Neural crest cell (in vitro differentiated cells): ENCODE measurements around the gene ARHGEF25. TPM values are rescaled to one million over a fixed set of nuclear protein-coding genes. Genes with fewer than 3 reads are reported as not detected.

Source experiments
- DNase-seq: peaks from one replicate; pipeline ENCODE4 v3.0.0; 2021; ENCODE audit warnings: low read depth, mixed read lengths, low spot score
- H3K27ac Mint-ChIP-seq: one replicate; pipeline ENCODE4 v1.8.0; 2021; ENCODE audit warnings: mild to moderate bottlenecking, mixed read lengths; ENCODE audit not compliant: unreplicated experiment
- H3K27me3 Mint-ChIP-seq: 2 replicates; pipeline ENCODE4 v1.8.0; 2021; ENCODE audit warnings: low read depth, mild to moderate bottlenecking, mixed read lengths
- H3K36me3 Mint-ChIP-seq: 2 replicates; pipeline ENCODE4 v1.8.0; 2021; ENCODE audit warnings: low read depth, mild to moderate bottlenecking, mixed read lengths
- H3K4me1 Mint-ChIP-seq: 2 replicates; pipeline ENCODE4 v1.8.0; 2021; ENCODE audit warnings: mixed read lengths
- H3K4me3 Mint-ChIP-seq: one replicate; pipeline ENCODE4 v1.8.0; 2021; ENCODE audit warnings: mild to moderate bottlenecking, mixed read lengths
- H3K9me3 Mint-ChIP-seq: 2 replicates; pipeline ENCODE4 v1.8.0; 2021; ENCODE audit warnings: mixed read lengths
- total RNA-seq: library from RNA; stranded (reverse); gene quantifications from 2 replicates; pipeline ENCODE4 v1.2.1, GENCODE V29; 2021
- TF ChIP-seq, protein P1 (sequence below): fragments of 200-600 bp; sonication (generic); conservative IDR thresholded peaks from 2 replicates; pipeline ENCODE4 v1.5.0; 2021; ENCODE audit warnings: antibody characterized with exemption, mild to moderate bottlenecking

The ARHGEF25 gene
- total RNA-seq, 1 donor from 2014 or later, result 43.8 TPM

DNA sequence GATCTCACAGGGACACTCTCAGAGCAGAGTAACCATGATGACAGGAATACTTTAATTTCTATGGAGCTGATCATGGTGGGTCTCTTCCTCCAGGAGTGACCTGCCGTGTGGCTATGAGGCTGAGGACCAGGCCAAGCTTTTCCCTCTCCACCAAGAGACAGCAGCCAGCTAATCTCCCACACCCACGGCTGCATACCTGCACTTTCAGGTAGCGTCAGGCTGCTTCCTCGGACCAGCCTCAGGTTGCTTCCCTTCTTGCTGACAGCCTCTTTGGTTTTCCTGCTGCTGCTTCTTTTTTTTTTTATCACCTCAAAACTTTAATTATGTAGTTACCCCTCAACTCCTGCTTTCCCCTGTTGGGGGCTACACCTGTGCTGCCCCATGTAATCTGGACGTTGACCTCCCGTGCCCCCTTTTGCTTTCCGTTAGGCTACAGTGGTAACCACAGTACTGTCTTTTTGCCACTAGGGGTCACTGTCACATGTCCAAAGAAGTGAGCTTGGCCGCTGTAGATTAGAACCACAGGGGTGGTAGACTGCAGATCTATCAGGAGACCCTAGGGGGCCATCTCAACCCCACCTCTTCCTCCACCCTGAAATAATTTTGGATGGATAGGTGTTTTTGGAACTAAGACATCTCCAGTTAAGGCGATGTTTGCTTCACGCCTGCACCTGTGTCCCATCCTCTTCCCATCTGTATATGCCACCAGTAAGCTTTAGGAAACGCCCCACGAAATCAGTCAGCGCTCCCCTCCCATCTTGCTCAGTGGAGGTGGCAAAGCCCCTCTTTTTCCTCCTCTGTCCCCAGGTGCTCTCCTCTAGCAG is 28.0 kb upstream of the ARHGEF25 start:
- DNase-seq, result peak; percentile 69
- no peaks in the 10 kb centered on the region for H3K9me3 Mint-ChIP-seq
- TF ChIP-seq, protein P1, sequence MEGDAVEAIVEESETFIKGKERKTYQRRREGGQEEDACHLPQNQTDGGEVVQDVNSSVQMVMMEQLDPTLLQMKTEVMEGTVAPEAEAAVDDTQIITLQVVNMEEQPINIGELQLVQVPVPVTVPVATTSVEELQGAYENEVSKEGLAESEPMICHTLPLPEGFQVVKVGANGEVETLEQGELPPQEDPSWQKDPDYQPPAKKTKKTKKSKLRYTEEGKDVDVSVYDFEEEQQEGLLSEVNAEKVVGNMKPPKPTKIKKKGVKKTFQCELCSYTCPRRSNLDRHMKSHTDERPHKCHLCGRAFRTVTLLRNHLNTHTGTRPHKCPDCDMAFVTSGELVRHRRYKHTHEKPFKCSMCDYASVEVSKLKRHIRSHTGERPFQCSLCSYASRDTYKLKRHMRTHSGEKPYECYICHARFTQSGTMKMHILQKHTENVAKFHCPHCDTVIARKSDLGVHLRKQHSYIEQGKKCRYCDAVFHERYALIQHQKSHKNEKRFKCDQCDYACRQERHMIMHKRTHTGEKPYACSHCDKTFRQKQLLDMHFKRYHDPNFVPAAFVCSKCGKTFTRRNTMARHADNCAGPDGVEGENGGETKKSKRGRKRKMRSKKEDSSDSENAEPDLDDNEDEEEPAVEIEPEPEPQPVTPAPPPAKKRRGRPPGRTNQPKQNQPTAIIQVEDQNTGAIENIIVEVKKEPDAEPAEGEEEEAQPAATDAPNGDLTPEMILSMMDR, result peak; percentile 96
- no peaks in the 10 kb centered on the region for H3K4me1 Mint-ChIP-seq
- H3K27ac Mint-ChIP-seq, result no peak overlapping the region
- H3K27me3 Mint-ChIP-seq, result peaks cover 10% of the 10 kb centered on the region
- H3K4me3 Mint-ChIP-seq, result peak overlapping the region; percentile 44
- H3K36me3 Mint-ChIP-seq, result no peaks in the 10 kb centered on the region

DNA sequence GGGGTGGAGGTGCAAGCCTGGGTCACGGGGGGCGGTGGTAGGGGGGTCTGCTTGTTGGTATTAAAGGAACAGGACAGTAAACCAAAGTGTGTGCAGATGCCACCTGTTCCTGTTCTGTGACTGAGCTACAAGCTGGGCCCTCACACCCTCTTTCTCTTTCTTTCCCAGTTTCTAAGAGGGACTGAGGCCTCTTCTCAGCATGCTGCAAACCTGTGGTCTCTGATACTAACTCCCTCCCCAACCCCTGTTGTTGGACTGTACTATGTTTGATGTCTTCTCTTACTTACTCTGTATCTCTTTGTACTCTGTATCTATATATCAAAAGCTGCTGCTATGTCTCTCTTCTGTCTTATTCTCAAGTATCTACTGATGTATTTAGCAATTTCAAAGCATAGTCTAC is 27.2 kb upstream of the ARHGEF25 start:
- TF ChIP-seq, protein P1, result no peak
- no peaks in the 10 kb centered on the region for H3K4me1 Mint-ChIP-seq
- H3K27me3 Mint-ChIP-seq, result peaks cover 10% of the 10 kb centered on the region
- no peak overlapping the region for H3K27ac Mint-ChIP-seq
- no peak for DNase-seq
- H3K36me3 Mint-ChIP-seq, result no peaks in the 10 kb centered on the region
- H3K4me3 Mint-ChIP-seq, result no peak overlapping the region
- H3K9me3 Mint-ChIP-seq, result no peaks in the 10 kb centered on the region

DNA sequence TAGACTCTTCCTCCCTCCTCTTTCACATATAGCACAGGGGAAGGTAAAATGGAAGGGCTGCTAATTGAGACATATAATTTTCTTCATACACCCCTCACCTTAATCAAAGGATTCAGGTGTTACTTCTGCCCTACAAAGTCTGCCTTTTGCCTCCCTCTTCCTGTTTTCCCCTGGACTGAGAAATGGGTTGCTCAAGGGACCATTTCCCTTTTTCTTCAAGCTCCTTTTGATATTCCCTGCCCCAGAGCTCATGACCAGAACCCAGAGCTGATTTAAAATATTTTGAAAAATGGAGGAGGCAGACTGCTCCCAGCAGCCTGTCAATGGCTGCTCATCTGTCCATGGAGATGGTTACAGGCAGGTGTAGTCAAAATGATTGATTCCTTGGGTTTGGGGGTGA is 26.5 kb upstream of the ARHGEF25 start:
- H3K27me3 Mint-ChIP-seq, result peaks cover 10% of the 10 kb centered on the region
- TF ChIP-seq, protein P1, result no peak
- H3K4me3 Mint-ChIP-seq, result no peak overlapping the region
- no peaks in the 10 kb centered on the region for H3K9me3 Mint-ChIP-seq
- H3K36me3 Mint-ChIP-seq, result no peaks in the 10 kb centered on the region
- H3K27ac Mint-ChIP-seq, result no peak overlapping the region
- no peaks in the 10 kb centered on the region for H3K4me1 Mint-ChIP-seq
- DNase-seq, result no peak

DNA sequence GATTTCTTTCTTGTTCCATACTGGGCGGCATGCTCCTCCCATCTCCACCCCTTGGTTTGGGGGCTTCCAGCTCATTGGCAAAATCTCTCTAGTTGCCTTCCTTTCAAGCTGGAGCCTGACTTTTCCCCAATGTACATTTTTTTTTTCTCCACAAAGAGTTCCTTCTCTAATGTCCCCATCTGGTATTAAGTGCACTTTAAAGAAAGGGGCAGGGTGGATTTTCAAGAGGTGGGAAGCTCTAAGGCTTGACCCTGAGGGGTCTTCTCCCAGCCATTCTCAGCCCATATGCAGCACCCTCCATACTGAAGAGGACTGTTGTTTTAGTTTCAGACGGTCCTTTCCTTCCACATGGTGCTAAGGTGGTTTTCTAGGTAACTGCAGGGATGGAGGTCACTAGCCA is 26.1 kb upstream of the ARHGEF25 start:
- DNase-seq, result no peak
- Mint-ChIP-seq H3K4me1 (no peaks in the 10 kb centered on the region), H3K4me3 (no peak overlapping the region), H3K27me3 (peaks cover 10% of the 10 kb centered on the region), H3K36me3 (no peaks in the 10 kb centered on the region), H3K27ac (no peak overlapping the region), H3K9me3 (no peaks in the 10 kb centered on the region)
- TF ChIP-seq, protein P1, result no peak

DNA sequence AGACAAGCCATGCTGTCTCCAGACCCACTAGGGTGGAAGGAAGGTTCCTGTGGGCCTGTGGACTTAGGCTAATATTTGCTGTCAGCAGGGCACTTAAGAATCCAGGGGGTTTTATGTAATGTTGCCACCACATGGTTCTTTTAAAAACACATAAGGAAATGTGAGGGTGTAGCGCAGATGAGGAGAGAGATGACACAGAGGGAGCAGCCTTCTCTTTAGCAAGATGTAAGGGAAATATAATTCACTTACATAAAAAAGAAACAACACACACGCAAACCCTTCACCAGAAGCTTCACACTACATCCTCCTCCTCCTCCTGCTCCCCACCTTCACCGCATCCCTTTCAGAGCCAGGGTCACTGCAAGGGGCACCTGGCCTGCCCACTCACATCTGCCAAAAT is 25.1 kb upstream of the ARHGEF25 start:
- H3K27ac Mint-ChIP-seq, result no peak overlapping the region
- peak overlapping the region; percentile 9 for H3K4me3 Mint-ChIP-seq
- no peaks in the 10 kb centered on the region for H3K9me3 Mint-ChIP-seq
- peaks cover 6% of the 10 kb centered on the region for H3K4me1 Mint-ChIP-seq
- H3K36me3 Mint-ChIP-seq, result no peaks in the 10 kb centered on the region
- H3K27me3 Mint-ChIP-seq, result peaks cover 14% of the 10 kb centered on the region
- no peak for DNase-seq
- TF ChIP-seq, protein P1, result no peak
